WI38 (cell line): ENCODE measurements around the gene KIAA1217.

ENCODE experiments used
- H3K4me3 ChIP-seq: 2 replicates; pipeline ENCODE4 v1.5.1; 2011; ENCODE audit warnings: low read depth, mild to moderate bottlenecking, control low read depth, low read length
- CTCF ChIP-seq: IDR thresholded peaks from 2 replicates; pipeline ENCODE4 v1.5.1; 2012; ENCODE audit warnings: low read depth, mild to moderate bottlenecking, control low read depth, low read length

KIAA1217 gene

GRCh38 chr10:24390146-24390700 lies 181.3 kb downstream of the KIAA1217 start:
- TF ChIP-seq CTCF: no peak
- H3K4me3 ChIP-seq: no peak overlapping the region

DNA sequence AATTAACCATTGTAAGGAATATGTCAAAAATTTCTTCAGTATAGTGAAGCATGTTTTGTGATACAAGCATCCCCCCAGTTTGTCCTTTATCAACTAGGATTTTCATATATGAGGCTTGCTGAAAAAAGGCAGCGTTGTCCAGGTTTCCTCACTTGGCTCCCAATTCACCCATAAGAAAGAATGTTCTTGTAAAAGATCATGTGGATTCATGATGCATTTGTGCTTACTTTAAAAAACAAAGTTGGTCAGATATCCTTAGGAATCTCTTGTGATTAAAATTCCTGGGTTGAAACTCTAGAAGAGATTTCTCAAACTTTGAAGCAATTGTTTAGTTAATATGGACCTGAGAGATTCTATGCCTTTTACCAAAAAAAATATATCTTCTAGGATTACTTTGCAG lies 181.8 kb downstream of the KIAA1217 start:
- no peak for TF ChIP-seq CTCF
- H3K4me3 ChIP-seq: no peak overlapping the region

GRCh38 chr10:24393201-24393600 lies 184.3 kb downstream of the KIAA1217 start:
- H3K4me3 ChIP-seq: no peak overlapping the region
- no peak for TF ChIP-seq CTCF

DNA sequence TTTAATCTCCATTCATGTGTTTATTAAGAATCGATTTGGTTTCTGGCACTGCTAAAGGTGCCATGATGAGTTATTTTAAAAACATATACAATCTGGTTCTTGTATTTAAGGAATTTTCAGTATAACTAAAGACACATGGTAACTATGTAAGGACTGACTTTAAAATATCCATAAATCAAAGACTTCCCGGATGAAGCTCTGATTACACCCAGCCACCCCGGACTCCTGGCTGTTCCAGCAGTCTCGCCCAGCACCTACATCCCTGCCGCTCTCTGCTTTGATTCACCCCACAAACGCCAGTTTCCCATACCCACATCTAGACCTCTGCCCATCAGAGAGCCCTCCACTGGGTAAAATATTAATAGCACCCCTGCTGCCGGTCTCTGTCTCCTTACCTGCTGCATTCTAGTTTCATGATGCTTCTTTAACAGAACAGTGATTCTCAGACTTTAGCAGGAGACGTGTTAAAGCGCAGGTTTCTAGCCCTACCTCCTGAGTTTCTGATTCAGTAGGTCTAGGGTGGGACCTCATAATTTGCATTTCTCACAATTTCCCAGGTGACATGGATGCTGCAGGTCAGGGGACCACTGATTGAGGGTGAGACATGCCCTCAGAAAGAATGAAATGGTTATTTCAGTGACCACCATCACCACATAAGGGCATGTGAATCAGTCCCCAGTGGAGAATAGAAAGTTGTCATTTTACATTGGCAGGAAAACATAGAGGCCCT lies 185.7 kb downstream of the KIAA1217 start:
- no peak overlapping the region for H3K4me3 ChIP-seq
- TF ChIP-seq CTCF: no peak

DNA sequence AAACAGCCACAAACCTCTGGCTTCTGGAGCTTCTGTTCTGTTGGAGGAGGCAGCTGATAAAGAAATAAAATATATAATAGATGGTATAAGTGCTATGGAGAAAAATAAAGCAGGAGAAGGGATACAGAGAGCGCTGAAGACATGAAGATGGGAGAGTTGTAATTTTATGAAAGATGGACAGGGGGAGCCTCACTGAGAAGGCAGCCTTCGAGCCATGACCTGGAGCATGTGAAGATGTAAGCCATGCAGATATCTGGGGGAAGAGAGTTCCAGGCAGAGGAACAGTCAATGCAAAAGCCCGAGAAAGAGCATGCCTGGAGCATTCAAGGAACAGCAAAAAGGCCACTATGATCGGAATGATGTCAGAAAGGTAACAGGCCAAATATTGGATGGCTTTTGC lies 187.5 kb downstream of the KIAA1217 start:
- peak; percentile 14; the same call in 1 of the 2 replicates for TF ChIP-seq CTCF

DNA sequence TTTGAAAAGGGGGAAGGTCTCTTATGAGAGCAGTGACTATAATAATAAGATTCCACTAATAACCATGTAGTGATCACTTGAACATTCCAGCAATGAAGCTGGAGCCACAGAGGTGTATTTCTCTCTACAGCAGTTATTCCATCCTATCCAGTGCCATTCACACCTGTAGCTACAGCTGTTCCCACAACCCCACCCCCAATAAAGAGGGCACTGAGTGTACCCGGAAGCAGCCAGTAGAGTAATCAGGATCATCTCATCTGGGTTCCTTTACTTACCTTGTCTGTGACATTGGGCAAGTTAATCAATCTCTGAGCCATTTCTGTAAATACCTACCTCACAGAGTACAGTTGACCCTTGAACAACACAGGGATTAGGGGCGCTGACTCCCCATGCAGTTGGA lies 188.7 kb downstream of the KIAA1217 start:
- no peak for TF ChIP-seq CTCF
- H3K4me3 ChIP-seq: no peak overlapping the region

More for the DNA sequence above, 187.5 kb downstream of the KIAA1217 start:
- H3K4me3 ChIP-seq: no peak overlapping the region

DNA sequence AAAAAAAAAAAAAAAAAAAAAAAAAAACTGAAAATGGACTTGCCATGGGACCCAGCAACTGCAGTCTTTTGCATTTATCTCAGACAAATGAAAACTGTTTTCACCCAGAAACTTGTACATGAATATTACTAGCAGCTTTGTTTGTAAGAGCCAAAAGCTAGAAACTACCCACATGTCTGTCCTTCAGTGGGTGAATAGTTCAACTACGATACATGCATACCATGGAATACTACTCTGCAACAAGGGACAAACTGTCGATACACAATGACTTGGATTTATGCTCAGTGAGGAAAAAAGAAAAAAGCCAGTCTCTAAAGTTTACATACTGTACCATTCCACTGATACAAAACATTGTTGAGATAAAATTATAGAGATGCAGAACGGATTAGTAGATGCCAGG lies 195.6 kb downstream of the KIAA1217 start:
- TF ChIP-seq CTCF: no peak
- H3K4me3 ChIP-seq: no peak overlapping the region
